T-helper 17 cell (primary cell): ENCODE data around the gene SLCO2B1. TPM values are rescaled to one million over a fixed set of nuclear protein-coding genes. Genes with fewer than 3 reads are reported as not detected.

ENCODE experiments used
- ATAC-seq: fragments of 150-1000 bp; cut with Tn5 transposase; 2 replicates; pipeline ENCODE4 v1.10.0; 2021; ENCODE audit warnings: mild to moderate bottlenecking, moderate library complexity
- DNase-seq, 3 donors: peaks; one replicate each; pipeline versions ENCODE4 v3.0.0 to v3.0.0-alpha.2; 2020 to 2021
- H3K9me3 ChIP-seq: one replicate; pipeline ENCODE4 v1.7.0; 2013; ENCODE audit warnings: low read length, mild to moderate bottlenecking; ENCODE audit not compliant: control insufficient read depth, poor library complexity, severe bottlenecking
- H3K27ac Mint-ChIP-seq: one replicate; pipeline ENCODE4 v1.8.0; 2022; ENCODE audit warnings: mild to moderate bottlenecking, moderate library complexity, mixed read lengths
- H3K27me3 Mint-ChIP-seq: one replicate; pipeline ENCODE4 v1.8.0; 2022; ENCODE audit warnings: mixed read lengths
- H3K36me3 Mint-ChIP-seq: one replicate; pipeline ENCODE4 v1.8.0; 2022; ENCODE audit warnings: low read depth, mixed read lengths
- H3K4me1 Mint-ChIP-seq: one replicate; pipeline ENCODE4 v1.8.0; 2022; ENCODE audit warnings: mild to moderate bottlenecking, mixed read lengths
- H3K4me3 Mint-ChIP-seq: one replicate; pipeline ENCODE4 v1.8.0; 2022; ENCODE audit warnings: mild to moderate bottlenecking, moderate library complexity, mixed read lengths
- total RNA-seq, 4 donors: library from RNA in 2 of 4; stranded (reverse) in 2 of 4; gene quantifications; one replicate each; pipeline ENCODE4 v1.2.3 and lab custom pipeline; 2022 to 2026

The SLCO2B1 gene
- total RNA-seq, 2 donors from 2014 or later: not detected

DNA sequence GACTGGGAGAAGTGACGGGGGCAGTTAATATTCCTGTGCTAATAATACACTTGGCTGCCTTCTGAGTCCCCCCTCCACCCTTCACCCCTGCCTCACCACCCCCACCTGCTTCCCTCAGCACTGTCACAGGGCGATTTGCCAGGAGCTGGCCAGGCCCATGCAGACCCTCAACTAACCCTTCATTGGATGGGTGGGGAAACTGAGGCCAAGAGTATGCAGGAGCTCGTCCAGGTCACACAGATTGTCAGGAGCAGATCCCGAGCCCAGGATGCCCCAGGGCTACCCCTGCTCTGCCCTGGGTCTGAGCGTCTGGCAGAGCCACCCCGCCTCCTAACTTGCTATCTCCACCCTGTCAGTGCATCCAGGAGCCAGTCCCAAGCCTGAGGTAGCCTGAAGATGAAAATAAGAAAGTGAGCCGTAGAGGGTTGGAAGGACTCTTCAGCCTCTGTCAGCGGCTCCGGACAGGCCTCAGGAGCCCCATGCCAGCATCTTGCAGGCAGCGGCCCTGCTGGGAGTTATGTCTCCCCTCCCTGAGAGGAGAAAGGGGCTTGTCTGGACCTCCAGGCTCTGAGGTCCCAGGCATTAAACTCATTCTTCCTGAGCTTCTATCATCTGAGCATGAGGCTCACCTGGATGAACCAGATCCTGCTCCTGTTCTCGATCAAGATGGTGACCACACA lies 95.9 kb downstream of the SLCO2B1 start:
- Mint-ChIP-seq H3K27me3 (peaks cover 40% of the 10 kb centered on the region), H3K4me3 (no peak overlapping the region), H3K4me1 (peaks cover 11% of the 10 kb centered on the region), H3K27ac (no peak overlapping the region), H3K36me3 (peaks cover 2% of the 10 kb centered on the region)
- ATAC-seq: no peak
- no peaks in the 10 kb centered on the region for H3K9me3 ChIP-seq
- DNase-seq: no peak

DNA sequence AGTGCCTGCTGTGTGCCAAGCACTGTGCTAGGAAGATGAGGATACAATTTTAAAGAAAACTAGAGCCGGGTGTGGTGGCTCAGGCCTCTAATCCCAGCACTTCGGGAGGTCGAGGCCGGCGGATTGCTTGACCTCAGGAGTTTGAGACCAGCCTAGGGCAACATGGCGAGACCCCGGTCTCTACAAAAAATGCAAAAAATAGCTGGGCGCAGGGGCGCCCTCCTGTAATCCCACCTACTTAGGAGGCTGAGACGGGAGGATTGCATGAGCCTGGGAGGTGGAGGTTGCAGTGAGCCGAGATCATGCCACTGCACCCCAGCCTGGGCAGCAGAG lies 98.0 kb downstream of the SLCO2B1 start:
- no peak for ATAC-seq
- Mint-ChIP-seq H3K4me1 (peaks cover 4% of the 10 kb centered on the region), H3K36me3 (peaks cover 2% of the 10 kb centered on the region), H3K4me3 (no peak overlapping the region), H3K27me3 (peaks cover 32% of the 10 kb centered on the region), H3K27ac (no peak overlapping the region)
- no peaks in the 10 kb centered on the region for H3K9me3 ChIP-seq
- no peak for DNase-seq

GRCh38 chr11:75249704-75250103 lies 98.8 kb downstream of the SLCO2B1 start:
- Mint-ChIP-seq H3K4me3 (no peak overlapping the region), H3K36me3 (peaks cover 2% of the 10 kb centered on the region), H3K27ac (no peak overlapping the region), H3K4me1 (peaks cover 4% of the 10 kb centered on the region), H3K27me3 (peaks cover 32% of the 10 kb centered on the region)
- ATAC-seq (no peak), DNase-seq (no peak)
- H3K9me3 ChIP-seq: no peaks in the 10 kb centered on the region

DNA sequence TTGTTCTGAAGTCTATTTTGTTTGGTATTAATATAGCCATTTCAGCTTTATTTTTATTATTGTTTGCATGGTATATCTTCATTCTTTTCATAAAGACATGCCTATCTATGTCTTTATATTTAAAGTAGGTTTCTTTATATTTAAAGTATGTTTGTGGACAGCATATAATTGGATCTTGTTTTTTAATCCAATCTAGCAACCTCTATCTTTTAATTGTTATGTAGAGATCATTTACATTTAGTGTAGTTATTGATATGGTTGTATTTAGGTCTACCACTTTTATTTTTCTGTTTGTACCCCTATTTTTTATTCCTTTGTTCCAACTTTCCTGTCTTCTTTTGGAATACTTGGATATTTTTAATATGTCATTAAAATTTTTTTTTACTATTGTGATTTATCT lies 103.4 kb downstream of the SLCO2B1 start:
- Mint-ChIP-seq H3K4me1 (no peaks in the 10 kb centered on the region), H3K27me3 (peaks cover 17% of the 10 kb centered on the region), H3K4me3 (no peak overlapping the region), H3K27ac (no peak overlapping the region), H3K36me3 (no peaks in the 10 kb centered on the region)
- no peak for DNase-seq
- H3K9me3 ChIP-seq: no peaks in the 10 kb centered on the region
- ATAC-seq: no peak

Other genes with a start within 250 kb of the SLCO2B1 start
- 10 to 100 TPM; 10.1 to 16.3 TPM for gene XRRA1, start 202.0 kb upstream of the SLCO2B1 start, total RNA-seq
- 10 to 100 TPM; 63.7 to 87.0 TPM for gene SPCS2, start 201.8 kb upstream of the SLCO2B1 start, total RNA-seq
- 10 to 100 TPM; 10.7 to 11.3 TPM for gene NEU3, start 162.2 kb upstream of the SLCO2B1 start, total RNA-seq
- gene OR2AT4, start 54.2 kb upstream of the SLCO2B1 start, total RNA-seq: not detected
- gene TPBGL, start 89.7 kb downstream of the SLCO2B1 start, total RNA-seq: under 1 TPM; 0.42 to 0.60 TPM
- 10 to 100 TPM; 26.3 to 39.6 TPM for gene ARRB1, start 200.6 kb downstream of the SLCO2B1 start, total RNA-seq
- 1,000 to 10,000 TPM; 4,448 to 4,546 TPM for gene RPS3, start 248.4 kb downstream of the SLCO2B1 start, total RNA-seq